AG09309 (cell line): ENCODE data around the gene NFIB.
A peak's percentile ranks its signal among the peaks of the same experiment; 100 is the strongest.

Source experiments
- DNase-seq: peaks from one replicate; pipeline ENCODE4 v3.0.0-alpha.2; 2010; ENCODE audit warnings: low read depth
- H3K4me3 ChIP-seq: 2 replicates; pipeline ENCODE4 v1.5.1; 2011; ENCODE audit warnings: mild to moderate bottlenecking, low read depth, low read length, moderate library complexity; ENCODE audit not compliant: control insufficient read depth
- TF ChIP-seq, protein P1 (sequence below): IDR thresholded peaks from 2 replicates; pipeline ENCODE4 v1.5.1; 2011; ENCODE audit warnings: mild to moderate bottlenecking, low read depth, low read length, inconsistent platforms; ENCODE audit not compliant: insufficient read depth, control insufficient read depth; ENCODE audit errors: missing control alignments

The NFIB gene

DNA sequence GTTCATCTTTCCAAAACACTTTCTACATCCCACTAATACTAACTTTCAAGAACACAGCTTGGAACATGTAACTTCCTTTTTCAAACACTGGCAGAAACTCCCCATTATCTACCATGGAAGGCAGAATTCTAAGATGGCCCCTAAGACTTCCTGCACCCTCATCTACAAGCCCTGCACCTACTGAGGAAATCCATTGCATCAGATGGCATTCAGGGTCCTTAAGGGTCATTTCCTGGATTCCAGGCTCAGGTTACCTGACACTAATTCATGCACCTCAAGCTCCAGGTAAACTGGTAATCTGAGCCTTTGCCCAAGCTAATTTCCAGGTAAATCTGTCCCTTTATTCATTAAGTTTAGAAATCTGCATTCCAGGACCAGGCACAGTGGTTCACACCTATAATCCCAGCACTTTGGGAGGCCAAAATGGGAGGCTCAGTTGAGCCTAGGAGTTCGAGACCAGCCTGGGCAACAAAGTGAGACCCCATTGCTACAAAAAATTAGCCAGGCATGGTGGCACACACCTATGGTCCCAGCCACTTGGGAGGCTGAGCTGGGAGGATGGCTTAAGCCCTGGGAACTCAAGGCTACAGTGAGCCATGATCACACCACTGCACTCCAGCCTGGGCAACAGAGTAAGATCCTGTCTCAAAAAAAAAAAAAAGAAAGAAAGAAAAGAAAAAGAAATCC, 91.6 kb downstream of the NFIB start:
- no peak for DNase-seq
- TF ChIP-seq, protein P1, sequence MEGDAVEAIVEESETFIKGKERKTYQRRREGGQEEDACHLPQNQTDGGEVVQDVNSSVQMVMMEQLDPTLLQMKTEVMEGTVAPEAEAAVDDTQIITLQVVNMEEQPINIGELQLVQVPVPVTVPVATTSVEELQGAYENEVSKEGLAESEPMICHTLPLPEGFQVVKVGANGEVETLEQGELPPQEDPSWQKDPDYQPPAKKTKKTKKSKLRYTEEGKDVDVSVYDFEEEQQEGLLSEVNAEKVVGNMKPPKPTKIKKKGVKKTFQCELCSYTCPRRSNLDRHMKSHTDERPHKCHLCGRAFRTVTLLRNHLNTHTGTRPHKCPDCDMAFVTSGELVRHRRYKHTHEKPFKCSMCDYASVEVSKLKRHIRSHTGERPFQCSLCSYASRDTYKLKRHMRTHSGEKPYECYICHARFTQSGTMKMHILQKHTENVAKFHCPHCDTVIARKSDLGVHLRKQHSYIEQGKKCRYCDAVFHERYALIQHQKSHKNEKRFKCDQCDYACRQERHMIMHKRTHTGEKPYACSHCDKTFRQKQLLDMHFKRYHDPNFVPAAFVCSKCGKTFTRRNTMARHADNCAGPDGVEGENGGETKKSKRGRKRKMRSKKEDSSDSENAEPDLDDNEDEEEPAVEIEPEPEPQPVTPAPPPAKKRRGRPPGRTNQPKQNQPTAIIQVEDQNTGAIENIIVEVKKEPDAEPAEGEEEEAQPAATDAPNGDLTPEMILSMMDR = no peak

GRCh38 chr9:14221558-14221957, 92.4 kb downstream of the NFIB start:
- DNase-seq = peak; percentile 23
- H3K4me3 ChIP-seq = no peak overlapping the region
- TF ChIP-seq, protein P1 = no peak

More for the DNA sequence above, 91.6 kb downstream of the NFIB start:
- no peak overlapping the region for H3K4me3 ChIP-seq

DNA sequence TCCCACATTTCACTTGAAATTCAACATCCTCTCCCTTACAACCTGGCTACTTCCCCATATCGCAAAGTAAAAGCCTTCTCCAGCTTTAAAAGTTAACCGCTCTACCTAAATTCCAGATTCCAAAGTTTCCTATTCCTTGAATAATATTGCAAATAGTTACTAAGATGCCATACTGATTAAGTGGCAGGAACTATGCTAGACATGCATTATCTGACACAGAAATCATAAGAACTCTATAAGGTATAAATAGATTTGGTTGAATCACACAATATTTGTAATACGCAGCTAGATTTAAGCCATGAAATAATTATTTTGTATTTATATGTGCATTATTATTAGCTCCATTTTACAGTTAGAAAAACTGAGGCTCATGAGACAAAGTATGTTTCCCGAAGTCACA, 92.8 kb downstream of the NFIB start:
- no peak overlapping the region for H3K4me3 ChIP-seq
- DNase-seq = no peak
- TF ChIP-seq, protein P1 = no peak

DNA sequence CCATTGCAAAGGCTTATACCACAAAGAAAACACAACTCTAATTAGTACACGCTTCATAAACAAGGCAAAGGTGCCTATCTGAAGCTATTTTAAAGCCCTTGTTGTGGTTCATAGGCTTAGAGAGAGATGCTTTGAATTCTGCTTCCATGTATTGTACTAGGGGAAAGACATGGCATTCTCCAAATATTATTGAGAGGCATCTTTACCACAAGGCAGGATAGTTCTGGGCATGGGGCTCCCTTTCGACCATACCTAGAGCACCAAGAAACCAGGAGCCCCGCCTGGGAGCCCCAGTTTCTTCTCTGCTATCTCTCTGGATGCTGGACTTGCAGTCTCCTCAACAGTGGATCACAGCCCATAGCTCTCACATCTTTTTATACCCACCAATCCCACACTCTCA, 93.7 kb downstream of the NFIB start:
- no peak for DNase-seq
- TF ChIP-seq, protein P1 = no peak
- H3K4me3 ChIP-seq = no peak overlapping the region

GRCh38 chr9:14219850-14220249, 94.1 kb downstream of the NFIB start:
- no peak overlapping the region for H3K4me3 ChIP-seq
- no peak for DNase-seq
- TF ChIP-seq, protein P1 = no peak

GRCh38 chr9:14218253-14218652, 95.7 kb downstream of the NFIB start:
- TF ChIP-seq, protein P1 = no peak
- H3K4me3 ChIP-seq = no peak overlapping the region
- DNase-seq = no peak
